HEK293 (cell line): ENCODE results near the gene PTER.

Source experiments
- CTCF ChIP-seq: fragments of 450-650 bp; formaldehyde crosslinking; IDR thresholded peaks from 2 replicates; pipeline ENCODE4 v1.5.1; 2016; ENCODE audit warnings: missing biosample characterization, missing genetic modification characterization
- OSR2 ChIP-seq: fragments of 450-650 bp; formaldehyde crosslinking; IDR thresholded peaks from 2 replicates; pipeline ENCODE4 v1.5.1; 2016; ENCODE audit warnings: missing biosample characterization, missing genetic modification characterization

GRCh38 chr10:16559236-16559773, 122.5 kb downstream of the PTER start:
- TF ChIP-seq OSR2 (tag by site-specific recombination): no peak
- TF ChIP-seq CTCF: no peak
